GM19397 (cell line): ENCODE results near the gene HHAT.
A peak's percentile ranks its signal among the peaks of the same experiment; 100 is the strongest.

Experiments
- ATAC-seq: cut with Tn5 transposase; IDR thresholded peaks from one replicate; pipeline ENCODE4 v1.9.1; 2021; ENCODE audit warnings: mild to moderate bottlenecking, moderate library complexity; ENCODE audit not compliant: unreplicated experiment

HHAT gene

GRCh38 chr1:210674151-210674550, 345.4 kb downstream of the HHAT start:
- no peak for ATAC-seq

- ATAC-seq, result no peak
Measured at GRCh38 chr1:210676539-210676938, 347.8 kb downstream of the HHAT start.

- ATAC-seq, result no peak
Measured at GRCh38 chr1:210677533-210677932, 348.8 kb downstream of the HHAT start.

GRCh38 chr1:210678306-210678705, 349.6 kb downstream of the HHAT start:
- no peak for ATAC-seq

- ATAC-seq, result no peak
Measured at GRCh38 chr1:210681158-210681557, 352.5 kb downstream of the HHAT start.

- no peak for ATAC-seq
Measured at GRCh38 chr1:210683403-210684047, 354.8 kb downstream of the HHAT start.

- peak; percentile 75 for ATAC-seq
Measured at GRCh38 chr1:210684466-210685294, 356.0 kb downstream of the HHAT start.

- ATAC-seq, result no peak
Measured at GRCh38 chr1:210685295-210685650, 356.6 kb downstream of the HHAT start.

- ATAC-seq, result no peak
Measured at GRCh38 chr1:210686841-210687240, 358.1 kb downstream of the HHAT start.

- no peak for ATAC-seq
Measured at GRCh38 chr1:210687582-210688279, 359.0 kb downstream of the HHAT start.

GRCh38 chr1:210688512-210689234, 360.0 kb downstream of the HHAT start:
- ATAC-seq, result no peak

GRCh38 chr1:210689826-210690225, 361.1 kb downstream of the HHAT start:
- no peak for ATAC-seq

GRCh38 chr1:210690236-210690635, 361.5 kb downstream of the HHAT start:
- ATAC-seq, result no peak

- no peak for ATAC-seq
Measured at GRCh38 chr1:210691039-210691610, 362.4 kb downstream of the HHAT start.

- ATAC-seq, result no peak
Measured at GRCh38 chr1:210692796-210693195, 364.1 kb downstream of the HHAT start.

GRCh38 chr1:210695026-210695425, 366.3 kb downstream of the HHAT start:
- no peak for ATAC-seq

- ATAC-seq, result peak; percentile 80
Measured at GRCh38 chr1:210696709-210697108, 368.0 kb downstream of the HHAT start.

- ATAC-seq, result no peak
Measured at GRCh38 chr1:210697185-210697584, 368.5 kb downstream of the HHAT start.

GRCh38 chr1:210698661-210699060, 370.0 kb downstream of the HHAT start:
- no peak for ATAC-seq

- ATAC-seq, result no peak
Measured at GRCh38 chr1:210700083-210700482, 371.4 kb downstream of the HHAT start.

- ATAC-seq, result no peak
Measured at GRCh38 chr1:210700511-210700910, 371.8 kb downstream of the HHAT start.
